K562 (cell line): ENCODE results near the gene PI4K2A. TPM values are rescaled to one million over a fixed set of nuclear protein-coding genes. Genes with fewer than 3 reads are reported as not detected.

Experiments used
- ARID1B ChIP-seq: fragments of 450-650 bp; IDR thresholded peaks from 2 replicates; pipeline ENCODE4 v1.6.1; 2016; ENCODE audit warnings: antibody characterized with exemption, mild to moderate bottlenecking, inconsistent platforms
- ARID2 ChIP-seq: fragments of 450-650 bp; IDR thresholded peaks from 2 replicates; pipeline ENCODE4 v1.6.1; 2017; ENCODE audit warnings: antibody characterized with exemption, mild to moderate bottlenecking
- BCL6 ChIP-seq: fragments of 250-450 bp; sonication (Bioruptor Pico); IDR thresholded peaks from 2 replicates; pipeline ENCODE4 v1.4.0; 2020
- BHLHE40 ChIP-seq: IDR thresholded peaks from 2 replicates; pipeline ENCODE4 v1.6.1; 2011; ENCODE audit warnings: low read length, improper control_type of control experiment
- GABPA ChIP-seq: fragments of 200-800 bp; sonication (Bioruptor generic); conservative IDR thresholded peaks from 2 replicates; pipeline ENCODE4 v1.6.1; 2016; ENCODE audit warnings: low read depth, missing genetic modification characterization, missing compliant biosample characterization
- HNRNPL ChIP-seq: fragments of 200-400 bp; formaldehyde crosslinking; IDR thresholded peaks from 2 replicates; pipeline ENCODE4 v1.6.1; 2017; ENCODE audit warnings: low read depth, mild to moderate bottlenecking, low read length
- IRF9 ChIP-seq: fragments of 450-650 bp; IDR thresholded peaks from 2 replicates; pipeline ENCODE4 v1.6.1; 2016; ENCODE audit warnings: missing biosample characterization, missing genetic modification characterization
- KAT7 ChIP-seq: sonication (generic); formaldehyde crosslinking; IDR thresholded peaks from 2 replicates; pipeline ENCODE4 v1.8.0; 2022; ENCODE audit warnings: missing genetic modification reagents, mild to moderate bottlenecking, borderline replicate concordance
- NRF1 ChIP-seq, 2 experiments: fragments of 450-650 bp; IDR thresholded peaks in 1 of 2; conservative IDR thresholded peaks in 1 of 2; 2 replicates each; pipeline ENCODE4 v1.6.1; 2014; ENCODE audit warnings: mild to moderate bottlenecking in 2 of 2
- RBM17 ChIP-seq: fragments of 200-400 bp; formaldehyde crosslinking; IDR thresholded peaks from 2 replicates; pipeline ENCODE4 v1.6.1; 2017; ENCODE audit warnings: low read depth, mild to moderate bottlenecking, low read length, borderline replicate concordance
- RHOXF2B ChIP-seq: fragments of 250-450 bp; sonication (Bioruptor Pico); conservative IDR thresholded peaks from 2 replicates; pipeline ENCODE4 v1.5.1; 2021
- SAFB2 ChIP-seq: fragments of 200-400 bp; formaldehyde crosslinking; IDR thresholded peaks from 2 replicates; pipeline ENCODE4 v1.6.1; 2018; ENCODE audit warnings: borderline replicate concordance, low read length, low read depth, moderate library complexity; ENCODE audit not compliant: severe bottlenecking
- SAP30 ChIP-seq: fragments of 200-600 bp; sonication (generic); IDR thresholded peaks from 2 replicates; pipeline ENCODE4 v1.6.1; 2012; ENCODE audit warnings: borderline replicate concordance, low read depth, mild to moderate bottlenecking, moderate library complexity, low read length, control low read depth, inconsistent platforms; ENCODE audit not compliant: insufficient read depth, poor library complexity, severe bottlenecking
- SETDB1 ChIP-seq: IDR thresholded peaks from one replicate; pipeline ENCODE4 v1.6.1; 2012; ENCODE audit warnings: low read length, control low read depth, inconsistent platforms
- SIN3A ChIP-seq, 2 experiments: fragments of 150-350 bp in 1 of 2; IDR thresholded peaks; 2 replicates each; pipeline ENCODE4 v1.6.1; 2011 to 2016; ENCODE audit warnings: borderline replicate concordance in 2 of 2, low read depth in 2 of 2, low read length in 2 of 2, mild to moderate bottlenecking in 2 of 2, moderate library complexity in 2 of 2; ENCODE audit not compliant: control insufficient read depth in 1 of 2
- TFAP4 ChIP-seq: sonication (generic); formaldehyde crosslinking; IDR thresholded peaks from 2 replicates; pipeline ENCODE4 v1.8.0; 2022; ENCODE audit warnings: missing genetic modification reagents, mild to moderate bottlenecking, moderate library complexity, borderline replicate concordance
- XRCC5 ChIP-seq: fragments of 200-400 bp; formaldehyde crosslinking; IDR thresholded peaks from 2 replicates; pipeline ENCODE4 v1.6.1; 2017; ENCODE audit warnings: low read depth, mild to moderate bottlenecking, low read length
- ZBTB34 ChIP-seq: fragments of 250-450 bp; sonication (Bioruptor Pico); IDR thresholded peaks from 2 replicates; pipeline ENCODE4 v1.8.0; 2021; ENCODE audit warnings: mild to moderate bottlenecking, moderate library complexity
- ZNF274 ChIP-seq: IDR thresholded peaks from 2 replicates; pipeline ENCODE4 v1.6.1; 2011; ENCODE audit warnings: low read depth, mild to moderate bottlenecking, low read length, moderate library complexity, borderline replicate concordance
- ZNF408 ChIP-seq: fragments of 250-450 bp; sonication (Bioruptor Pico); IDR thresholded peaks from 2 replicates; pipeline ENCODE4 v1.4.0; 2020; ENCODE audit warnings: low read depth, mild to moderate bottlenecking, moderate library complexity
- ZNF507 ChIP-seq: conservative IDR thresholded peaks from 2 replicates; pipeline ENCODE4 v1.6.1; 2017; ENCODE audit warnings: missing genetic modification characterization, missing compliant biosample characterization
- ZNF778 ChIP-seq: fragments of 450-650 bp; formaldehyde crosslinking; IDR thresholded peaks from 2 replicates; pipeline ENCODE4 v1.4.0; 2020; ENCODE audit warnings: mild to moderate bottlenecking, moderate library complexity
- polyA plus RNA-seq, 8 experiments: library from polyadenylated mRNA; depleted of rRNA in 4 of 8; stranded (reverse) in 5 of 8; unstranded in 3 of 8; fragments of >200 nt; fragmentation: Nextera tagmentation in 2 of 8; fragmentation: Illumina TruSeq in 1 of 8; extraction: Ambion mirVana in 2 of 8; extraction: Trizol in 1 of 8; gene quantifications; 2 replicates each; pipeline versions ENCODE4 v1.2.1 to v1.2.3, GENCODE V29; 2011 to 2014; ENCODE audit warnings: inconsistent platforms in 1 of 8, missing spikeins in 1 of 8
- total RNA-seq, 7 experiments: library from RNA; depleted of rRNA in 6 of 7; stranded (reverse); fragments of >200 nt in 6 of 7; fragmentation: Illumina TruSeq in 2 of 7; extraction: Trizol in 2 of 7; gene quantifications; 2 replicates each; pipeline versions ENCODE4 v1.2.1 to v1.2.3, GENCODE V29; 2011 to 2021; ENCODE audit warnings: low replicate concordance in 1 of 7
- TF ChIP-seq, protein P1 (sequence below): fragments of 450-650 bp; formaldehyde crosslinking; IDR thresholded peaks from 2 replicates; pipeline ENCODE4 v1.4.0; 2020; ENCODE audit warnings: mild to moderate bottlenecking, moderate library complexity

Gene PI4K2A
- total and polyA plus RNA-seq, 9 of the 15 experiments (the other 6 are each of a cell fraction or from before 2014, with no cell fraction given), result 4.4 to 28.4 (median 16.5) TPM

- no peak for TF ChIP-seq SAFB2
- no peak for TF ChIP-seq ARID2
- no peak for TF ChIP-seq ZBTB34 (CRISPR knock-in tag)
- peak; percentile 82; the same call in 1 of the 2 replicates for TF ChIP-seq TFAP4 (CRISPR knock-in tag)
- peak; percentile 33 to 47; a peak in 2 of 4 replicates for TF ChIP-seq SIN3A (IDR thresholded peaks at IDR 0.05; ENCODE audit: borderline replicate concordance in 2 of 2, control insufficient read depth in 1 of 2, low read depth in 2 of 2, low read length in 2 of 2)
- peak; percentile 25; the same call in 1 of the 2 replicates for TF ChIP-seq GABPA (tag)
- TF ChIP-seq KAT7 (CRISPR knock-in tag), result peak; percentile 16; the same call in 1 of the 2 replicates
- TF ChIP-seq SETDB1, result no peak
- no peak for TF ChIP-seq ZNF408 (CRISPR knock-in tag)
- no peak for TF ChIP-seq BCL6 (CRISPR knock-in tag)
- TF ChIP-seq HNRNPL, result peak; percentile 97
- TF ChIP-seq ZNF274, result no peak
- TF ChIP-seq, protein P1, sequence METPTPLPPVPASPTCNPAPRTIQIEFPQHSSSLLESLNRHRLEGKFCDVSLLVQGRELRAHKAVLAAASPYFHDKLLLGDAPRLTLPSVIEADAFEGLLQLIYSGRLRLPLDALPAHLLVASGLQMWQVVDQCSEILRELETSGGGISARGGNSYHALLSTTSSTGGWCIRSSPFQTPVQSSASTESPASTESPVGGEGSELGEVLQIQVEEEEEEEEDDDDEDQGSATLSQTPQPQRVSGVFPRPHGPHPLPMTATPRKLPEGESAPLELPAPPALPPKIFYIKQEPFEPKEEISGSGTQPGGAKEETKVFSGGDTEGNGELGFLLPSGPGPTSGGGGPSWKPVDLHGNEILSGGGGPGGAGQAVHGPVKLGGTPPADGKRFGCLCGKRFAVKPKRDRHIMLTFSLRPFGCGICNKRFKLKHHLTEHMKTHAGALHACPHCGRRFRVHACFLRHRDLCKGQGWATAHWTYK (CRISPR knock-in tag), result no peak; the same call in 1 of the 2 replicates
- no peak for TF ChIP-seq RBM17
- TF ChIP-seq XRCC5, result 0 out of 2 replicates have a peak, but pooled peaks have one; percentile 25
- no peak for TF ChIP-seq ZNF778 (CRISPR knock-in tag)
- TF ChIP-seq IRF9 (tag), result no peak
- TF ChIP-seq RHOXF2B, result no peak
- TF ChIP-seq NRF1 (conservative IDR thresholded peaks at IDR 0.05 in 1 of 2, IDR thresholded peaks at IDR 0.05 in 1 of 2), result peak; percentile 81 to 84
- no peak for TF ChIP-seq ZNF507 (tag)
- peak; percentile 23 for TF ChIP-seq SAP30
- TF ChIP-seq BHLHE40, result peak; percentile 96
- TF ChIP-seq ARID1B, result no peak
Measured at GRCh38 chr10:97686962-97687784, 46.7 kb downstream of the PI4K2A start, which contains the start of gene AVPI1 (continued).
